SK-N-SH treated with all-trans-retinoic acid at 6 μM for 48 hours (cell line): ENCODE data around the gene HOXB1.

Source experiments
- ARNTL ChIP-seq: fragments of 450-650 bp; formaldehyde crosslinking; IDR thresholded peaks from 2 replicates; pipeline ENCODE4 v1.5.0; 2020; ENCODE audit warnings: low read depth, mild to moderate bottlenecking, moderate library complexity, borderline replicate concordance
- CSDC2 ChIP-seq: fragments of 250-450 bp; sonication (Bioruptor Pico); IDR thresholded peaks from 2 replicates; pipeline ENCODE4 v1.5.0; 2020; ENCODE audit warnings: mild to moderate bottlenecking, moderate library complexity
- PPARA ChIP-seq: fragments of 250-450 bp; sonication (Bioruptor Pico); IDR thresholded peaks from 2 replicates; pipeline ENCODE4 v1.5.0; 2020; ENCODE audit warnings: mild to moderate bottlenecking, borderline replicate concordance
- ZFP3 ChIP-seq: fragments of 250-450 bp; sonication (Bioruptor Pico); IDR thresholded peaks from 2 replicates; pipeline ENCODE4 v1.5.0; 2020; ENCODE audit warnings: mild to moderate bottlenecking, moderate library complexity
- ZFP30 ChIP-seq: fragments of 450-650 bp; formaldehyde crosslinking; IDR thresholded peaks from 2 replicates; pipeline ENCODE4 v1.5.0; 2022; ENCODE audit warnings: mild to moderate bottlenecking, moderate library complexity
- ZNF8 ChIP-seq: fragments of 450-650 bp; formaldehyde crosslinking; IDR thresholded peaks from 2 replicates; pipeline ENCODE4 v1.5.0; 2020; ENCODE audit warnings: mild to moderate bottlenecking, moderate library complexity
- TF ChIP-seq, protein P1 (sequence below): fragments of 250-450 bp; sonication (Bioruptor Pico); IDR thresholded peaks from 2 replicates; pipeline ENCODE4 v1.5.0; 2020; ENCODE audit warnings: mild to moderate bottlenecking, moderate library complexity
- TF ChIP-seq, protein P2 (sequence below): fragments of 250-450 bp; sonication (Bioruptor Pico); IDR thresholded peaks from 2 replicates; pipeline ENCODE4 v1.8.0; 2020; ENCODE audit warnings: mild to moderate bottlenecking, moderate library complexity, borderline replicate concordance

DNA sequence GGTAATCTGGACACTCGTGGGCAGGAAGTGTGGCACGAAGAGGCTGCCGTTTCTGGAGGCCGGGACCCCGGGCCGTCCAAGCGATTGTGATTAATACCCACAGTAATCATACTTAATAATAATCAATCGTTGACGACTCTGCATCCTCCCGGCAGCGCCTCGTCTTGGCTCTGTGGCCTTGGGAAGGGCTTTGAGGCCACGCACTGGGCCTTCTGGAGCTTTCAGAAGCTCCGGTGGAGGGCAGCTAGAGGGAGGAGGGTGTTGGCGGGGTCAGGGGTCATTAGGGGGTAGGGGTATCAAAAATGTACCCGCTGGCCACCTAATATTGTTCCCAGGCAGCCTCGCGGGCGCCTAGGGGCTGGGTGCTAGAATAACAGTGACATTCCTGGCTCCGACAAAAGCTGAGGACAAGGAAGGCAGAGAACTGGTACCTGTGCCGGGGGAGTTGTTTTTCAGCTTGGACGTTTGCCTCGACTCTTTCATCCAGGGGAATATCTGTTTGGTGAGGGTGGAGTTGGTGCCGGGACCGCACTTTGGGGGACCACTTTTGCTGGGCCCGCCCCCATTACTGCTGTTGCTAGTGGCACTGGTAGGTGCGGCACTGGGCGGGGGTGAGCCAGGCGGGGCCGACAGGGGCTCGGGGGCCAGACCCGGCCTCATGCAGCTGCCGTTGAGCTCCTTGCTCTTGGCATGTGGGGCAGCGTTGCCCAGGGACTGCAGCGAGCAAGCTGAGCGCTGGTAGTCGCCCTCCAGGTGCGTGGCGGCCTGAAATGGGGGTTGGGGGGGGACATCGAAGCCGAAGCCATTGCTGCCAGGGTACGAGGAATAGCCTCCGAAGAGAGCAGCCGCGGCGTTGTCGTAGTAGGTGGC, 21.0 kb upstream of the HOXB1 start:
- TF ChIP-seq, protein P1, sequence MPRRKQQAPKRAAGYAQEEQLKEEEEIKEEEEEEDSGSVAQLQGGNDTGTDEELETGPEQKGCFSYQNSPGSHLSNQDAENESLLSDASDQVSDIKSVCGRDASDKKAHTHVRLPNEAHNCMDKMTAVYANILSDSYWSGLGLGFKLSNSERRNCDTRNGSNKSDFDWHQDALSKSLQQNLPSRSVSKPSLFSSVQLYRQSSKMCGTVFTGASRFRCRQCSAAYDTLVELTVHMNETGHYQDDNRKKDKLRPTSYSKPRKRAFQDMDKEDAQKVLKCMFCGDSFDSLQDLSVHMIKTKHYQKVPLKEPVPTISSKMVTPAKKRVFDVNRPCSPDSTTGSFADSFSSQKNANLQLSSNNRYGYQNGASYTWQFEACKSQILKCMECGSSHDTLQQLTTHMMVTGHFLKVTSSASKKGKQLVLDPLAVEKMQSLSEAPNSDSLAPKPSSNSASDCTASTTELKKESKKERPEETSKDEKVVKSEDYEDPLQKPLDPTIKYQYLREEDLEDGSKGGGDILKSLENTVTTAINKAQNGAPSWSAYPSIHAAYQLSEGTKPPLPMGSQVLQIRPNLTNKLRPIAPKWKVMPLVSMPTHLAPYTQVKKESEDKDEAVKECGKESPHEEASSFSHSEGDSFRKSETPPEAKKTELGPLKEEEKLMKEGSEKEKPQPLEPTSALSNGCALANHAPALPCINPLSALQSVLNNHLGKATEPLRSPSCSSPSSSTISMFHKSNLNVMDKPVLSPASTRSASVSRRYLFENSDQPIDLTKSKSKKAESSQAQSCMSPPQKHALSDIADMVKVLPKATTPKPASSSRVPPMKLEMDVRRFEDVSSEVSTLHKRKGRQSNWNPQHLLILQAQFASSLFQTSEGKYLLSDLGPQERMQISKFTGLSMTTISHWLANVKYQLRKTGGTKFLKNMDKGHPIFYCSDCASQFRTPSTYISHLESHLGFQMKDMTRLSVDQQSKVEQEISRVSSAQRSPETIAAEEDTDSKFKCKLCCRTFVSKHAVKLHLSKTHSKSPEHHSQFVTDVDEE: no peak
- TF ChIP-seq ZFP3 (no peak), ARNTL (CRISPR knock-in tag) (no peak), ZFP30 (CRISPR knock-in tag) (no peak), CSDC2 (CRISPR knock-in tag) (no peak), PPARA (CRISPR knock-in tag) (no peak), ZNF8 (no peak)
- TF ChIP-seq, protein P2, sequence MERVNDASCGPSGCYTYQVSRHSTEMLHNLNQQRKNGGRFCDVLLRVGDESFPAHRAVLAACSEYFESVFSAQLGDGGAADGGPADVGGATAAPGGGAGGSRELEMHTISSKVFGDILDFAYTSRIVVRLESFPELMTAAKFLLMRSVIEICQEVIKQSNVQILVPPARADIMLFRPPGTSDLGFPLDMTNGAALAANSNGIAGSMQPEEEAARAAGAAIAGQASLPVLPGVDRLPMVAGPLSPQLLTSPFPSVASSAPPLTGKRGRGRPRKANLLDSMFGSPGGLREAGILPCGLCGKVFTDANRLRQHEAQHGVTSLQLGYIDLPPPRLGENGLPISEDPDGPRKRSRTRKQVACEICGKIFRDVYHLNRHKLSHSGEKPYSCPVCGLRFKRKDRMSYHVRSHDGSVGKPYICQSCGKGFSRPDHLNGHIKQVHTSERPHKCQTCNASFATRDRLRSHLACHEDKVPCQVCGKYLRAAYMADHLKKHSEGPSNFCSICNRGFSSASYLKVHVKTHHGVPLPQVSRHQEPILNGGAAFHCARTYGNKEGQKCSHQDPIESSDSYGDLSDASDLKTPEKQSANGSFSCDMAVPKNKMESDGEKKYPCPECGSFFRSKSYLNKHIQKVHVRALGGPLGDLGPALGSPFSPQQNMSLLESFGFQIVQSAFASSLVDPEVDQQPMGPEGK (CRISPR knock-in tag): no peak
